WTC11 (cell line): ENCODE results near the gene FAM3C.

Source experiments
- CTCF ChIP-seq: fragments of 200-600 bp; IDR thresholded peaks from 2 replicates; pipeline ENCODE4 v1.8.0; 2022; ENCODE audit warnings: antibody characterized with exemption
- ESRRA ChIP-seq: sonication (generic); formaldehyde crosslinking; IDR thresholded peaks from 2 replicates; pipeline ENCODE4 v1.8.1; 2022; ENCODE audit warnings: mild to moderate bottlenecking, missing genetic modification reagents, borderline replicate concordance
- HMGXB4 ChIP-seq: sonication (generic); formaldehyde crosslinking; IDR thresholded peaks from 2 replicates; pipeline ENCODE4 v1.8.1; 2023; ENCODE audit warnings: mild to moderate bottlenecking, moderate library complexity, missing genetic modification reagents
- ZNF281 ChIP-seq: sonication (generic); formaldehyde crosslinking; IDR thresholded peaks from 2 replicates; pipeline ENCODE4 v1.8.0; 2023; ENCODE audit warnings: mild to moderate bottlenecking, missing genetic modification reagents

- TF ChIP-seq HMGXB4 = no peak
- no peak for TF ChIP-seq CTCF
- TF ChIP-seq ESRRA = no peak
- no peak for TF ChIP-seq ZNF281
Observed at GRCh38 chr7:121428855-121429489, 32.9 kb upstream of the FAM3C start.
